Upper lobe of left lung (tissue), 4 donors: Measurements from ENCODE around the gene CDC25C.

ENCODE experiments used
- POLR2A ChIP-seq, 4 donors: fragments of 450-650 bp; IDR thresholded peaks; one replicate each; pipeline ENCODE4 v1.5.1; 2016 to 2017; ENCODE audit warnings: antibody characterized with exemption in 4 of 4, mild to moderate bottlenecking in 2 of 4
- POLR2AphosphoS5 ChIP-seq, 2 donors: sonication (generic); formaldehyde crosslinking; IDR thresholded peaks; one replicate each; pipeline ENCODE4 v1.5.1; 2017; ENCODE audit warnings: antibody characterized with exemption in 2 of 2

GRCh38 chr5:138331449-138332368 lies at the start of gene CDC25C:
- TF ChIP-seq POLR2AphosphoS5 (IDR thresholded peaks at IDR 0.05), result peak in 1 of 2 donors; percentile 46
- TF ChIP-seq POLR2A (IDR thresholded peaks at IDR 0.05), result peak in 1 of 4 donors; percentile 10
